Stimulated activated CD4-positive, alpha-beta T cell treated with anti-CD3 and anti-CD28 coated beads, TNF-alpha, amount 100 ng/mL, for 4 hours (primary cell): Measurements from ENCODE around the gene SLC25A41.
A peak's percentile ranks its signal among the peaks of the same experiment; 100 is the strongest.

Experiments used
- DNase-seq, 3 experiments: peaks; one replicate each; pipeline ENCODE4 v3.0.0-alpha.2; 2020; ENCODE audit warnings: low read depth in 3 of 3

SLC25A41 gene

GRCh38 chr19:6460099-6460884 is 26.7 kb upstream of the SLC25A41 start:
- DNase-seq: peak; percentile 86 to 94 (median 93)

DNA sequence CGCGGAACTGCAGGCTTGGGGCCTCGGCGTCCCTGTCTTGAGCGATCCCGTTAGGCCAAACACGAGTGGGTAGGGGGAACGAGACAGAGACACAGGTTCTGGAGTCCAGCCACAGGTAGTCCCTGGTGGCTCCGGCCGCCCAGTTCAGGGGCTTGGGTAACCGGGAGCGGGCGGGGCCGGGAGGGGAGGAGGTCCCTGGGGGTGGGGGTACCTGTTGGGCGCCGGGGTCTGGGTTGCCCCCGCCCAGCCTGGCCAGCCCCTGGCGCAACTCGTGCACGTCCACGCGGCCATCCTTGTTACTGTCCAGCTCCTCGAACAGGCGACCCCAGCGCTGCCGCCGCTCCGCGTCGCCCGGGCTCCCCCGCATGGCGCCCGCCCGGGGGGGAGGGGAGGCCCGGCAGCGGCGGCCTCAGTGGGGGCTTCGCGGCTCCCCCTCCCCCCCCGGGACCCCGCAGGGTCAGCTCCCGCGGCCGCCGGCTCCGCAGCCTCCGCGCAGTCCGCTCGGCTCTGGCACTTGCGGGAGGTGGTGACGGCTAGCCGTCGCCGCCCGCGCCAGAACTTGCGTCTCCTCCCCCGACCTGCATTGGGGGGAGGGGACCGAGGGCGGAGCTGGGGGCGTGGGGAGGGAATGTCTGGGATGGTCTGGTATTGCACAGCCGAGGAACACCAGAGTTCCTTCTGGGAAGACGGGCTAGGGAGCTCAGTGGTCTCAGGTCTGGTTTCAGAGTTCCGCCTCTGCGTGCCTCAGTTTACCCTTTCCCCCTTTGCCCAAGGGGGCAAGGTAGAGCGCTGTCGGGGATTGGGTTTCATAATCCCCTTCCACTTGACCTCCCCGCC is 25.9 kb upstream of the SLC25A41 start, which contains the start of gene SLC25A23:
SLC25A23 (minus strand) TSS at position 531 of the 837 bp plus-strand sequence; CDS start at position 367, 164 bp downstream.
- peak; percentile 23 to 50 (median 36) for DNase-seq

DNA sequence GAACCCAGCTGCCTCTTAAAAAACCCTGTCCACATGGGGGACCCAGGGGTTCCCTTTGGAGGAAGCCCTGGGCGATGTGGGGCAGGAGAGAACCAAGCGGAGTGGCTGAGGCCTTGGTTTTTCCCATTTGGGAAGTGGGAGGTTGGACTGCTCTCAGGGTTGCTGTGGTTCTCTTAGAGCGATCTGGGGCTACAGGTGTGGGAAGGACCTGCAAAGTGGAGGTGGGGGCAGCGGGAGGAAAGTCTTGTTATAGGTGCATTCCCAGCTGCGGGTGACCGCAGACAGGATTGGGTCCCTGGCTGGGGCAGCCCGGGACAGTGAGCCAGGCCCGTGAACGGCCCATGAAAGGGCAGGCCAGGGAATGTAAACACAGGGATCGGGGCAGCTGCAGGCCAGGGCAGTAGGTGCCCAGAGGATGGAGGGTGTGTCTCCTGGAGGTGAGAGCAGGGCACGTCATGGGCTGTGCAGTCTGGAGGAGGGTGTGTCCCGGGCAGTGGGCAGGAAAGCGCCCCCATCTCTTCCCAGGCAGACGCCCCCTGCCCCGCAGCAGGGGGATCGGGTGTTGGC is 25.2 kb upstream of the SLC25A41 start:
- no peak for DNase-seq

DNA sequence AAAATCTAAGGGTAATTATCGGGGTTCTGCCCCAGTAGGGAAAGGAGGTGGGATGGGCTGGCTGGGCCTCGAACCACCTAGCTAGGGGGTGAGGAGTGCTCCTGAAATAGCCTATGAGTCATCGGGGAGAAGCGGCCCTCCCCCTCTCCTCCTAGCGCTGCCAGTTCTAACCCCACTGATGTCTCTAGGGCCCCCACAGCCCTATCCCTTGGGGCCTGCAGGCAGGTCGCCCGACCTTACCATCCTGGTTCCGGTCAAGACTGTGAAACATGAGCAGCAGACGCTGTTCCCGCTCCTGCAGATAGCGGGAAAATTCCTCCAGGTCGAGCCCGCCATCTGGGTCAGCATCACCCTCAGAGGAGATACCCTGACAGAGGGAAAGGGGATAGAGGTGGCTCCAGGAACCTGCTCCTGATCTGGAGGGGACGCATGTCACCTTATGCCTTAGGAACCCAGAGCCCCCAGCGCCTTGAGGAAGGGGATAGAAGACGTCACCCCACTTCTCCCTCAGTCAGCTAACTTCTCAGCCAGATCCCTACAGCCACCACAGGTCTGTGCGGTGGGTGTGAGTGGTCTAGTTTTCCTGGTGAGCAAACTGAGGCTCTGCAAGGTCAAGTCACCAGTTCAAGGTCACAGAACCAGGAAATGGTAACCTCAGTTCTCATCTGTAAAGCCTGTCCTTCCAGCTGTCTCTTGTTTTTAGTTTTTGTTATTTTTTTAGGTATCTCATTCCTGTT is 24.6 kb upstream of the SLC25A41 start:
- no peak for DNase-seq

DNA sequence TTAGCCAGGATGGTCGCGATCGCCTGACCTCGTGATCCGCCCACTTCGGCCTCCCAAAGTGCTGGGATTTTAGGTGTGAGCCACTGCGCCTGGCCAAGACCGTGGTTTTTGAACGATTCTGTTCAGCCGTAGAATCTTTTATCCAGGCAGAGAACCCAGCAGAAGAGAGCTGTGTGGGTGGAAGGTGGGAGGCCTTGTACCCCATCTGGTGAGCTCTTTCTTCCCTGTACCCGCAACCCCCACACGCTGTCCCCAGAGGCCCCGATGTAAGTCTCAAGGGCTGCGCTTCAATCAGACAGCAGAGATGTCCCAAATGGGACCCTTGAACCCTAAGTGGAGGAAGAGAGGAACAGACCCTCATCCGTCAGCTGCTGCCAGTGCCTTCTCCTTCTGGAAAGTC is 22.4 kb upstream of the SLC25A41 start:
- no peak for DNase-seq

DNA sequence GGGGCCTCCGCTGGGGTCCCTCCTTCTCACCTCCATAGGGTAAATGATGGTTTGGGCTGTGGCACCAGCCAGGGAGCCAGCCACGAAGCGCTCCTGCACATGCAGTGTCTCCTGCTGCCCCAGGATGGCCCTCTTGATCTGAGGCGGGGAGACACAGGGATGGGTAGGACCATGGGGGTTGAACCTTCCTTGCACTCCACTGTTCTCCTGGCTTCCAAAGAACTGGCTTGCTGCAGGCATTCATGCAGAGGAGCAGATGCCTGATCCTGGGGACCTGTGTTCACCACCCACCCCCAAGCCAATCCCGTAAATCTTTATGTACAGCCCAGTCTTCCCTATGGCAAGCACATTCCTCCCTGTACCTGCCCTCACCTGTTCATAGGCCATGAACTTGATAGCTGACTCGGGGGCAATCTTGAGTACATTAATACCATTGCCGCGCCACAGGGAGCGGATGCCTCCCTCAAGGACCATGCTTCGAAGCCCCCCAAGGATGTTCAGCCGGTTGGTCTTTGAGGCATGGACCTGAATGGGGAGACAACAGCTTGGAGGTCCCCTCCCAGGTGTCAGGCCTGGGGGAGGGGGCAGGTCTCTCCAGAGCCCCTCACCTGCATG is 20.5 kb upstream of the SLC25A41 start:
- DNase-seq: no peak

GRCh38 chr19:6452899-6453298 is 19.3 kb upstream of the SLC25A41 start:
- DNase-seq: no peak

DNA sequence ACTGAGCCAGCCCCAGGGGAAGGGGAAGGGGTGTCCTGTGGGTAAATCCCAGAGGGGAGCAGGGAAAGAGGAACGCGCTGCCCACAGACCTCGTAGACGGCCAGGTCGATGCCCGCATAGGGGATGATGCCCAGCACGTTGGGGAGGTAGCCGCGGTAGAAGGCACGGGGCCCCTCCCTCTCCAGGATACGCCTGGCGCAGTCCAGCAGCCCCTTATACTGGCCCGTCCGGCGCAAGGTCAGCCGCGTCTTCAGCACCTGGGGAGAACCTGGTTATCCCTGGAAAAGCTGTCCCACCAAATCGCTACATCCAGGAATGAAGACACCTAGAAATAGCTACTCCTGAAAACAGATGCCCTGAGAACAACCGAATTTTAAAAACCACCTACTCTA is 18.7 kb upstream of the SLC25A41 start:
- no peak for DNase-seq

DNA sequence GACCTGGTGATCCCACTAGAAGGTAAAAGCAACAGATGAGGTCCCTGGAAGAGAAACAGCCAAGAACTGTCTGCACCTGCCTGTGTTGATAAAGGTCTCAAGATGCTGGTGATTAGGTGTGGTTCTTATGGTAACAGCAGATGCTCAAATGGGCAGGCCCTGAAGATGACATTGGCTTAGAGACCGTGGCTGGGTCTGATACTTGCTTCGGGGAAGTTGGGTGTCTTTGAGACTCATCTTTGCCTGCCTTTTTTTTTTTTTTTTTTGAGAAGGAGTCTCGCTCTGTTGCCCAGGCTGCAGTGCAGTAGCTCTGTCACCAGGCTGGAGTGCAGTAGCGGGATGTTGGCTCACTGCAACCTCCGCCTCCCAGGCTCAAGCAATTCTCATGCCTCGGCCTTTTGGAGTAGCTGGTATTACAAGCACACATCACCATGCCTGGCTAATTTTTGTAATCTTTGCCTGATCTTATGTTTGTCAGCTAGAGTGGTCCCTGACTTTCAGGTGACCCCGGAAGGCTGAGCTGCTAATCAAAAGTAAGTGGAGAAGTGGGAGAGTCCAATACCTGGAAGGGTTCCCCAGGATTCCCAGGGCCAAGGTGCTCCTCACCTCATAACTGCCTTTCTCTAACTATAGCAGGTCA is 18.1 kb upstream of the SLC25A41 start:
- DNase-seq: no peak

- no peak for DNase-seq
These were observed 16.6 kb upstream of the SLC25A41 start for GRCh38 chr19:6450166-6450565.

DNA sequence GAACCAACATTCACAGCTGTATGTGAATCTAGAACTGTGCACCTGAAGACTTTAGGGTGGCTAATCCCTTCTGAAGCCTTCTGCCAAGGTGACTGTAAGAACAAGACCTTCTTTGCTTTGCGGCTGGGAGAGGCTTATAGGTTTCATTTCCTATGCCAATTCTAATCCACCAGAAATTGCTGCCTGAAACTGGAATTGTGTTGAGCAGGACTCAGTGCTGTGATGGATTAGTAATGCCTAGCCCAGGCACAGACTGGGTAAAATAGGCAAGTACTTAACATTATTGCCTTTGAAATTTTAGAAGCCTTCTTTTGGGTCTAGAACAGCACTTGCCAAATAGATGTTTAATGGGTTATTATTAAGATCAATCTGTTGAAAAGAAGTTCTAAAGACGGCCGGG is 14.5 kb upstream of the SLC25A41 start:
- DNase-seq: no peak

DNA sequence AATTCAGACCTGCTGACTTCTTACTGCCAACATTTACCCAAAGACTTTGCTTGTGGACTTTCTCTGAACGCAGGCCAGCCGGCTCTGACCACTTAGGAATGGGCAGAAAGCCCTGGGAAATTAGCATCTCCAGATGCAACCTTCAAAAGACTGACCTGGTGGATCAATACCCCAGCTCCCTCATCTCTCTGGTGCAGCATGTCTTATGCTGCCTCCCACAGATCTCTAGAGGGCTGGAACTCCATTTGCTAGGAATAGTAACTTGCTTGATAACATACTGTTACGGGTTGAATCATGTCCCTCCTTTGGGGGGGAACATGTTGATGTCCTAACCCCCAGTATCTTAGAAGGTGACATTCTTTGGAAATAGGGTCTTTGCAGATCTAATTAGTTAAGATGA is 12.9 kb upstream of the SLC25A41 start:
- no peak for DNase-seq

DNA sequence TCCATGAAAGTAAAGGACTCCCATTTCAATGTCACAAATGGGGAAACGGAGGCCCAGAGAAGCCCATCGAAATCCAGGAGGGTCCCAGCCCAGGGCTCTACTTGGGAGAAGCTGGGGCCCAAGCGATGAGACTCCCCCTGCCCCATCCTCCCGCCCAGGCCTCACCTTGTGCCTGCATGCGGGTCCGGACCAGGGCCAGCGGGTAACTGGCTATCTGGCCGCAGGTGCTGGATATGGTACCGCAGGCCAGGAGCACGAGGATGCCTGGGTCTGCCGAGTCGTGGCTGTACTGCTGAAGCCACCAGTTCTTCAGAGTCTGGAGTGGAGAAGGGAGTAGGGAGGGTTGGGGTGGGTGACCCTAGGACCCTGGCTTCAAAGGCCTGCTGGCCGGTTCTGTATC is 10.4 kb upstream of the SLC25A41 start:
- DNase-seq: no peak

DNA sequence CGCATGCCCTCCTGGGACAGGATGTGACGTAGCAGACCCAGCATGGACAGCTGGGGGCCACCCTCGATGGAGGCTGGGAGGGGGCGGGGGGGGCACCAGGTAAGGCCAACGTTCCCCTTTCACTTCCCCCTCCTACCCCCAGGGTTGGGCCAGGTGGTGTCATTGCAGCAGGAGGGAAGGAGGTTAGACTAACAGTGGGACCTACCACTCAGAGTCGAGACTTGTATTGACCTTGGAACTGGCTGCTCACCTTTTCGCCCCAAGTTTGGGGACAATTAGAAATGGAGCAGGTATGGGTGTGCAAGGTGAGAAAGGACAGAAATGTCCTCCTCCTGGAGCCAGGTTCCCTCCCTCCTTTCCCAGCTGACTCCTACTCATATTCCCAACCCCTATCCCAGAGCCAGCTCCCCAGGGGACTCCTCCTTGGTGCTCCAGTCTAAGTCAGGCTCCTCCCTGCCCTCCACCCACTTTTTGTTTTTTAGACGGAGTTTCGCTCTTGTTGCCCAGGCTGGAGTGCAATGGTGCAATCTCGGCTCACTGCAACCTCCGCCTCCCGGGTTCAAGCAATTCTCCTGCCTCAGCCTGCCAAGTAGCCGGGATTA is 8.6 kb upstream of the SLC25A41 start:
- DNase-seq: no peak

DNA sequence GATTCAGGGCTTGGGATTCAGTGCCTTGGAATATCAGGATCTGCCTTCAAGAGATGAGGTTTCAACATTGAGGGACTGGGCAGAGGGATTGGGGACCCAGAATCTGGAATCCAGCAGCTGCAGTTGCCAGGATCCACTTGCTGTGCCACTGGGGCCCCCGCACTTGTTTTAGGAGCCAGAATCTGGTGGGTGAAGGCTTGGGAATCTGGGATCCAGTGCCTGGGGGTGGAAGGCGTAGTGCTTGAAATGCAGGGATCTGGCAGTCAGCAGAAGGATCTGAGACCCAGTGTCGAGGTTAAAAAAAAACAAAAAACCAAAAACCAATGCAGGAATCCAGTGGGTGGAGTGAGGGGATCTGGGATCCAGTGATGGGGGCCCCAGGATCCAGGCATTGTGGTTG is 7.3 kb upstream of the SLC25A41 start:
- no peak for DNase-seq

- DNase-seq: no peak
These were observed 6.2 kb upstream of the SLC25A41 start for GRCh38 chr19:6439743-6440142.

GRCh38 chr19:6433165-6433564 is 398 bp downstream of the SLC25A41 start:
- no peak for DNase-seq

DNA sequence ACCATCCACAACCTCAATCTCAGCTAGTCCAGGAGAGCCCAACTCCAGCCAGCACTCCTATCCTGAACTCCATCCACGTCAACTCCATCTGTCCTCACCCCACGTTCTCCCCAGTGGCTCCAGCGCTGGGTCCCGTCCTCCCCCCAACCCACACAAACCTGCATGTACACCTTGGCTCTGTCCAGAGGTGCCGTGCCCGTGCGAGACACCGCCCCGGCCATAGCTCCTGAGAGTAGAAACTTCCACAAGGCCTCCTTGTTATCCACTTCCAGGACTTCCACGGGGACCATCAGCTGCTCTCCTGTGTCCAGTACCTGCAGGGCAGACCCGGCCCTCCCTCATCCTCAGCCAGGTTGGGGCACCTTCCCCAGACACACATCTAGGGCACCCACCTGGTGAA is 1.7 kb downstream of the SLC25A41 start:
- DNase-seq: no peak

DNA sequence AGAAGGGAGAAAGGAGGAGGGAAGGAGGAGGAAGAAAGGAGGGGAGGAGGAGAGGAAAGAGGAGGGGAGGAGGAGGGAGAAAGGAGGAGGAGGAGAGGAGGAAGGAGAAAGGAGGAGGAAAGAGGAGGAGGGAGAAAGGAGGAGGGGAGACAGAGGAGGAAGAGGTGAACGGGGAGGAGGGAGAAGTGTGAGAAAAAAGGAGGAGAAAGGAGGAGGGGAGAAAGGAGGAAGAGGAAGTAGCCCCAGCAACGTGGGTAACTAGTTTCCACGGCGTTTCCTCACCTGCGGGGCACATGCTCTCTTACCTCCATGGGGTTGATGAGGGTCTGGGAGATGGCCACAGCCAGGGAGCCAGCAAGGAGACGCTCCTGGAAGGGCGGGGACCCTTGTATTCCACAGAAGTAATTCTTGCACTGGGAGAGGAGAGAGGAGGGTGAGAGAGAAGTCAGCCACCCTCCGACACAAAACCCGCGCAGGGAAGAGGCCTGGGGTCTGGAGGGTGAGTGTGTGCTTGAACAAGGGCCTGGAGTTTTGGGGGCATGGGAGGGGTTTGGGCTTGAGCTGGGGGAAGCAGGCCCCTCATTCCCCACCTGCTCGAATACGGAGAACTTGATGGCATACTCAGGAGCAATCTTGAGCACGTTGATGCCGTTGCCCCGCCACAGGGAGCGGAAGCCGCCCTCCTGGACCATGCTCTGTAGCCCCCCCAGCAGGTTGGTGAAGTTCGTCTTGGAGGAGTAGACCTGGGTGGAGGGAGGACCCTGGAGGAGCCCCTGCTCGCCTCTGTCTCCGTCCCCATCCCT is 3.9 kb downstream of the SLC25A41 start:
- no peak for DNase-seq
